HEK293 (cell line): ENCODE data around the gene MRFAP1.

ENCODE experiments used
- KLF9 ChIP-seq: fragments of 450-650 bp; formaldehyde crosslinking; IDR thresholded peaks from 2 replicates; pipeline ENCODE4 v1.5.1; 2016; ENCODE audit warnings: missing biosample characterization, missing genetic modification characterization, low read depth
- YY1 ChIP-seq: fragments of 450-650 bp; formaldehyde crosslinking; IDR thresholded peaks from 2 replicates; pipeline ENCODE4 v1.5.1; 2018; ENCODE audit warnings: missing biosample characterization, missing genetic modification characterization
- ZBTB7A ChIP-seq: fragments of 450-650 bp; formaldehyde crosslinking; IDR thresholded peaks from 2 replicates; pipeline ENCODE4 v1.5.1; 2016; ENCODE audit warnings: low read depth, missing biosample characterization, missing genetic modification characterization
- ZNF174 ChIP-seq: fragments of 450-650 bp; formaldehyde crosslinking; IDR thresholded peaks from 2 replicates; pipeline ENCODE4 v1.5.0; 2017; ENCODE audit warnings: missing biosample characterization, mild to moderate bottlenecking, missing genetic modification characterization
- ZNF433 ChIP-seq: fragments of 450-650 bp; formaldehyde crosslinking; IDR thresholded peaks from 2 replicates; pipeline ENCODE4 v1.5.1; 2016; ENCODE audit warnings: missing biosample characterization, missing genetic modification characterization, low read depth
- ZNF777 ChIP-seq: fragments of 450-650 bp; formaldehyde crosslinking; IDR thresholded peaks from 2 replicates; pipeline ENCODE4 v1.5.1; 2017; ENCODE audit warnings: missing biosample characterization, missing genetic modification characterization, borderline replicate concordance
- TF ChIP-seq, protein P1 (sequence below): fragments of 450-650 bp; formaldehyde crosslinking; IDR thresholded peaks from 2 replicates; pipeline ENCODE4 v1.5.1; 2016; ENCODE audit warnings: missing biosample characterization, missing genetic modification characterization
- TF ChIP-seq, protein P2 (sequence below): fragments of 450-650 bp; formaldehyde crosslinking; IDR thresholded peaks from 2 replicates; pipeline ENCODE4 v1.5.1; 2016; ENCODE audit warnings: missing biosample characterization, missing genetic modification characterization
- TF ChIP-seq, protein P3 (sequence below): fragments of 450-650 bp; formaldehyde crosslinking; conservative IDR thresholded peaks from 2 replicates; pipeline ENCODE4 v1.5.1; 2016; ENCODE audit warnings: low read depth, missing biosample characterization, missing genetic modification characterization
- TF ChIP-seq, protein P4 (sequence below): fragments of 450-650 bp; formaldehyde crosslinking; IDR thresholded peaks from 2 replicates; pipeline ENCODE4 v1.5.1; 2016; ENCODE audit warnings: missing biosample characterization, missing genetic modification characterization

DNA sequence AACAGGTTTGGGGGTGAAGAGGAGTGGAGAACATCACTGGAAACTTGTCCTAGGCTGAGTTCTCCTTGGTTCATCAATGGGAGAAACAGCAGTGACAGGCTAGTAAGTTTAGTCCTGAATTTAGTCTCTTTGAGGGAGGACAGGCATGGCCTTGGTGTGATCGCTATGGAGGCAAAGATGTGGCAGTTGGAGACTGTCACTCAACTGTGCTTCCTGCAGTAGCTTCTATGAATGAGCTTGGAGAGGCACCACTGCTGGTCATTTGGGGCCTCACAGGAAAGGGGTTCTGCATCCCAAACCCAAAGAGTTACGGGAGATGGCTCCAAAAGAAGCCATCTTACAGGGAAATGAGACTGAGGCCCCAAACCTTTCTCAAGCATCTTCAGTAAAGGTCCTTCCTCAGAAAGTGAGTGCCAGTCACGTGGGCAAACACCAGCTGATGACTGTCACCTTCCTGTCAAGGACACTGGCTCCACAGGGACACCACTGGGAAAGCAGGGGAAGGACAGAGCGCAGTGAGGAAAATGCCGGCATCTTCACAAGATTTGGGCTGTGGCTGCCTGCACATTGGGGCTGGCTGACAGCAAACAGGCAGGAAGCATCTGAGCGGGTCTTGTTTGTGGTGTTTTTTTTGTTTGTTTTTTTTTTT, 7.2 kb downstream of the MRFAP1 start:
- TF ChIP-seq, protein P1, sequence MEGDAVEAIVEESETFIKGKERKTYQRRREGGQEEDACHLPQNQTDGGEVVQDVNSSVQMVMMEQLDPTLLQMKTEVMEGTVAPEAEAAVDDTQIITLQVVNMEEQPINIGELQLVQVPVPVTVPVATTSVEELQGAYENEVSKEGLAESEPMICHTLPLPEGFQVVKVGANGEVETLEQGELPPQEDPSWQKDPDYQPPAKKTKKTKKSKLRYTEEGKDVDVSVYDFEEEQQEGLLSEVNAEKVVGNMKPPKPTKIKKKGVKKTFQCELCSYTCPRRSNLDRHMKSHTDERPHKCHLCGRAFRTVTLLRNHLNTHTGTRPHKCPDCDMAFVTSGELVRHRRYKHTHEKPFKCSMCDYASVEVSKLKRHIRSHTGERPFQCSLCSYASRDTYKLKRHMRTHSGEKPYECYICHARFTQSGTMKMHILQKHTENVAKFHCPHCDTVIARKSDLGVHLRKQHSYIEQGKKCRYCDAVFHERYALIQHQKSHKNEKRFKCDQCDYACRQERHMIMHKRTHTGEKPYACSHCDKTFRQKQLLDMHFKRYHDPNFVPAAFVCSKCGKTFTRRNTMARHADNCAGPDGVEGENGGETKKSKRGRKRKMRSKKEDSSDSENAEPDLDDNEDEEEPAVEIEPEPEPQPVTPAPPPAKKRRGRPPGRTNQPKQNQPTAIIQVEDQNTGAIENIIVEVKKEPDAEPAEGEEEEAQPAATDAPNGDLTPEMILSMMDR (tag by site-specific recombination), result no peak
- TF ChIP-seq, protein P2, sequence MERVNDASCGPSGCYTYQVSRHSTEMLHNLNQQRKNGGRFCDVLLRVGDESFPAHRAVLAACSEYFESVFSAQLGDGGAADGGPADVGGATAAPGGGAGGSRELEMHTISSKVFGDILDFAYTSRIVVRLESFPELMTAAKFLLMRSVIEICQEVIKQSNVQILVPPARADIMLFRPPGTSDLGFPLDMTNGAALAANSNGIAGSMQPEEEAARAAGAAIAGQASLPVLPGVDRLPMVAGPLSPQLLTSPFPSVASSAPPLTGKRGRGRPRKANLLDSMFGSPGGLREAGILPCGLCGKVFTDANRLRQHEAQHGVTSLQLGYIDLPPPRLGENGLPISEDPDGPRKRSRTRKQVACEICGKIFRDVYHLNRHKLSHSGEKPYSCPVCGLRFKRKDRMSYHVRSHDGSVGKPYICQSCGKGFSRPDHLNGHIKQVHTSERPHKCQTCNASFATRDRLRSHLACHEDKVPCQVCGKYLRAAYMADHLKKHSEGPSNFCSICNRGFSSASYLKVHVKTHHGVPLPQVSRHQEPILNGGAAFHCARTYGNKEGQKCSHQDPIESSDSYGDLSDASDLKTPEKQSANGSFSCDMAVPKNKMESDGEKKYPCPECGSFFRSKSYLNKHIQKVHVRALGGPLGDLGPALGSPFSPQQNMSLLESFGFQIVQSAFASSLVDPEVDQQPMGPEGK, result no peak
- TF ChIP-seq ZBTB7A (tag by site-specific recombination) (no peak), ZNF777 (no peak), YY1 (tag by site-specific recombination) (no peak), ZNF174 (tag by site-specific recombination) (no peak), ZNF433 (tag by site-specific recombination) (no peak), KLF9 (no peak)
- TF ChIP-seq, protein P3, sequence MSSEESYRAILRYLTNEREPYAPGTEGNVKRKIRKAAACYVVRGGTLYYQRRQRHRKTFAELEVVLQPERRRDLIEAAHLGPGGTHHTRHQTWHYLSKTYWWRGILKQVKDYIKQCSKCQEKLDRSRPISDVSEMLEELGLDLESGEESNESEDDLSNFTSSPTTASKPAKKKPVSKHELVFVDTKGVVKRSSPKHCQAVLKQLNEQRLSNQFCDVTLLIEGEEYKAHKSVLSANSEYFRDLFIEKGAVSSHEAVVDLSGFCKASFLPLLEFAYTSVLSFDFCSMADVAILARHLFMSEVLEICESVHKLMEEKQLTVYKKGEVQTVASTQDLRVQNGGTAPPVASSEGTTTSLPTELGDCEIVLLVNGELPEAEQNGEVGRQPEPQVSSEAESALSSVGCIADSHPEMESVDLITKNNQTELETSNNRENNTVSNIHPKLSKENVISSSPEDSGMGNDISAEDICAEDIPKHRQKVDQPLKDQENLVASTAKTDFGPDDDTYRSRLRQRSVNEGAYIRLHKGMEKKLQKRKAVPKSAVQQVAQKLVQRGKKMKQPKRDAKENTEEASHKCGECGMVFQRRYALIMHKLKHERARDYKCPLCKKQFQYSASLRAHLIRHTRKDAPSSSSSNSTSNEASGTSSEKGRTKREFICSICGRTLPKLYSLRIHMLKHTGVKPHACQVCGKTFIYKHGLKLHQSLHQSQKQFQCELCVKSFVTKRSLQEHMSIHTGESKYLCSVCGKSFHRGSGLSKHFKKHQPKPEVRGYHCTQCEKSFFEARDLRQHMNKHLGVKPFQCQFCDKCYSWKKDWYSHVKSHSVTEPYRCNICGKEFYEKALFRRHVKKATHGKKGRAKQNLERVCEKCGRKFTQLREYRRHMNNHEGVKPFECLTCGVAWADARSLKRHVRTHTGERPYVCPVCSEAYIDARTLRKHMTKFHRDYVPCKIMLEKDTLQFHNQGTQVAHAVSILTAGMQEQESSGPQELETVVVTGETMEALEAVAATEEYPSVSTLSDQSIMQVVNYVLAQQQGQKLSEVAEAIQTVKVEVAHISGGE (tag by site-specific recombination), result no peak
- TF ChIP-seq, protein P4, sequence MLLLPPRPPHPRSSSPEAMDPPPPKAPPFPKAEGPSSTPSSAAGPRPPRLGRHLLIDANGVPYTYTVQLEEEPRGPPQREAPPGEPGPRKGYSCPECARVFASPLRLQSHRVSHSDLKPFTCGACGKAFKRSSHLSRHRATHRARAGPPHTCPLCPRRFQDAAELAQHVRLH, result no peak
